LNCaP clone FGC (cell line): ENCODE data around the gene PLCG2.
"Not testable (repeated sequence)": the region's sequence is repeated elsewhere in the genome, so short reads cannot be mapped to it uniquely, and the experiment has no call there.

Experiments
- DNase-seq: peaks from one replicate; pipeline ENCODE4 v3.0.0-alpha.2; 2011; ENCODE audit warnings: low read depth
- H3K4me3 ChIP-seq: 2 replicates; pipeline ENCODE4 v1.5.1; 2011; ENCODE audit warnings: mild to moderate bottlenecking, low read depth, low read length, control low read depth
- TF ChIP-seq, protein P1 (sequence below): IDR thresholded peaks from 2 replicates; pipeline ENCODE4 v1.5.1; 2012; ENCODE audit warnings: mild to moderate bottlenecking; ENCODE audit not compliant: control insufficient read depth, insufficient read depth; ENCODE audit errors: extremely low read depth

Gene PLCG2

DNA sequence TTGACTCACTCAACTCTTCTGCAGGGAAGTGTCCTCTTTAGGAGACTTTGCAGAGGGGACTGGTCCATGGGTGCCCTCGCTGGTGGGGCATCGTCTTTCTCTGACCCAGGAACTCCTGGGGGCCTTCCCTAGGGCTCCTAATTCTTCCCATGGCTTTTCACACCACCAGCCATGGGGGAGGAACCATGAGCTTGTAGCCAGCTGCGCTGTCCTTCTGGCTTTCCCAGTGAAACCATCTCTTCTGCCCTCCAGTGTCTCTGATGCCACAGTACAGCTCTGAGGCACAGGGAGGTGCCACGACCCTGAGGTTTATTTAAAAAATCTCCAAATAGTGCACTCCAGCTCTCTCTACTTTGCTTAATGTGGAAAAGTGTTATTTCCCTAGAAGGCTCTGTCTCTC is 153.6 kb downstream of the PLCG2 start:
- TF ChIP-seq, protein P1, sequence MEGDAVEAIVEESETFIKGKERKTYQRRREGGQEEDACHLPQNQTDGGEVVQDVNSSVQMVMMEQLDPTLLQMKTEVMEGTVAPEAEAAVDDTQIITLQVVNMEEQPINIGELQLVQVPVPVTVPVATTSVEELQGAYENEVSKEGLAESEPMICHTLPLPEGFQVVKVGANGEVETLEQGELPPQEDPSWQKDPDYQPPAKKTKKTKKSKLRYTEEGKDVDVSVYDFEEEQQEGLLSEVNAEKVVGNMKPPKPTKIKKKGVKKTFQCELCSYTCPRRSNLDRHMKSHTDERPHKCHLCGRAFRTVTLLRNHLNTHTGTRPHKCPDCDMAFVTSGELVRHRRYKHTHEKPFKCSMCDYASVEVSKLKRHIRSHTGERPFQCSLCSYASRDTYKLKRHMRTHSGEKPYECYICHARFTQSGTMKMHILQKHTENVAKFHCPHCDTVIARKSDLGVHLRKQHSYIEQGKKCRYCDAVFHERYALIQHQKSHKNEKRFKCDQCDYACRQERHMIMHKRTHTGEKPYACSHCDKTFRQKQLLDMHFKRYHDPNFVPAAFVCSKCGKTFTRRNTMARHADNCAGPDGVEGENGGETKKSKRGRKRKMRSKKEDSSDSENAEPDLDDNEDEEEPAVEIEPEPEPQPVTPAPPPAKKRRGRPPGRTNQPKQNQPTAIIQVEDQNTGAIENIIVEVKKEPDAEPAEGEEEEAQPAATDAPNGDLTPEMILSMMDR = no peak
- no peak for DNase-seq
- no peak overlapping the region for H3K4me3 ChIP-seq

DNA sequence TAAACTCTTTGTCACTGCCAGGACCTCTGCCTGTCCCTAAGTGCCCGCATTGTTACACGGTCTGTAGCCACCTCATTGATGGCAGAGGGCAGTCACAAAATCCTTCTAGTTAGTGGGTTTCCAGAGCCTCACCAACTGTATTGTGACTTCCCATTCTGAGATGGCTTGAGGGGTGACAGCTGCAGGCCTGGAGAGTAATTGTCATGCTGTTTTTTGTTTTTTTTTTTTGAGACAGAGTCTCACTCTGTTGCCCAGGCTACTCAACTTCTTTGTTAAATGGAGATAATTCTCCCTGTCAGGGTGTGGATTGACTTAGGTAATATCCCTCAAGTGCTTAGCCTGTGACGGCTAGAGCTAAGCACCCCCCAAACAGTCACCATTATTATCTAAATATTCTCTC is 154.3 kb downstream of the PLCG2 start:
- DNase-seq = no peak
- H3K4me3 ChIP-seq = no peak overlapping the region
- TF ChIP-seq, protein P1 = no peak

- not testable (repeated sequence) for DNase-seq, H3K4me3 ChIP-seq
Measured at GRCh38 chr16:81934711-81935110, 155.6 kb downstream of the PLCG2 start.

- DNase-seq = no peak
- TF ChIP-seq, protein P1 = no peak
- H3K4me3 ChIP-seq = no peak overlapping the region
Measured at GRCh38 chr16:81936209-81937000, 157.3 kb downstream of the PLCG2 start.

GRCh38 chr16:81937305-81938038 is 158.4 kb downstream of the PLCG2 start:
- no peak overlapping the region for H3K4me3 ChIP-seq
- DNase-seq = no peak
- TF ChIP-seq, protein P1 = no peak

GRCh38 chr16:81938326-81939163 is 159.5 kb downstream of the PLCG2 start:
- DNase-seq = no peak
- TF ChIP-seq, protein P1 = no peak
- H3K4me3 ChIP-seq = no peak overlapping the region
